GM18526 (cell line): ENCODE measurements around the gene VSIG10.
A peak's percentile ranks its signal among the peaks of the same experiment; 100 is the strongest.

Source experiments
- POLR2A ChIP-seq: IDR thresholded peaks from 3 replicates; pipeline ENCODE4 v1.6.1; 2011; ENCODE audit not compliant: insufficient read length; ENCODE audit errors: extremely low read depth

VSIG10 gene

GRCh38 chr12:118070650-118071049 lies 33.2 kb downstream of the VSIG10 start:
- no peak for TF ChIP-seq POLR2A

GRCh38 chr12:118068445-118068844 lies 35.4 kb downstream of the VSIG10 start:
- no peak for TF ChIP-seq POLR2A

GRCh38 chr12:118065380-118065779 lies 38.4 kb downstream of the VSIG10 start:
- no peak for TF ChIP-seq POLR2A

- no peak for TF ChIP-seq POLR2A
Measured at GRCh38 chr12:118064608-118065007, 39.2 kb downstream of the VSIG10 start.

GRCh38 chr12:118063576-118064391 lies 40.0 kb downstream of the VSIG10 start:
- no peak for TF ChIP-seq POLR2A

GRCh38 chr12:118061873-118062843 lies 41.7 kb downstream of the VSIG10 start:
- no peak for TF ChIP-seq POLR2A

- peak; percentile 44 for TF ChIP-seq POLR2A
Measured at GRCh38 chr12:118061011-118061872, 42.6 kb downstream of the VSIG10 start, which contains the start of gene WSB2. TSS of gene WSB2 (minus strand) at chr12:118061179. CDS start at chr12:118061048, 131 bp downstream.

GRCh38 chr12:118060301-118061010 lies 43.4 kb downstream of the VSIG10 start:
- no peak for TF ChIP-seq POLR2A

- TF ChIP-seq POLR2A = no peak
Measured at GRCh38 chr12:118059341-118060191, 44.2 kb downstream of the VSIG10 start.

GRCh38 chr12:118058881-118059280 lies 44.9 kb downstream of the VSIG10 start:
- no peak for TF ChIP-seq POLR2A

GRCh38 chr12:118058227-118058626 lies 45.6 kb downstream of the VSIG10 start:
- TF ChIP-seq POLR2A = no peak

GRCh38 chr12:118055865-118056773 lies 47.7 kb downstream of the VSIG10 start:
- TF ChIP-seq POLR2A = no peak
